Mesothelial cell of epicardium (in vitro differentiated cells): ENCODE results near the gene FTO. TPM values are rescaled to one million over a fixed set of nuclear protein-coding genes. Genes with fewer than 3 reads are reported as not detected.

ENCODE experiments used
- DNase-seq, 2 experiments: peaks; one replicate each; pipeline ENCODE4 v3.0.0; 2021; ENCODE audit warnings: low spot score in 2 of 2; ENCODE audit not compliant: unreplicated experiment in 2 of 2
- H3K27ac Mint-ChIP-seq: 2 replicates; pipeline ENCODE4 v1.8.0; 2021; ENCODE audit warnings: mixed read lengths
- H3K27me3 Mint-ChIP-seq: 2 replicates; pipeline ENCODE4 v1.8.0; 2021; ENCODE audit warnings: low read depth, mixed read lengths
- H3K36me3 Mint-ChIP-seq: 2 replicates; pipeline ENCODE4 v1.8.0; 2021; ENCODE audit warnings: mixed read lengths
- H3K4me1 Mint-ChIP-seq: 2 replicates; pipeline ENCODE4 v1.8.0; 2021; ENCODE audit warnings: mixed read lengths
- H3K4me3 Mint-ChIP-seq: 2 replicates; pipeline ENCODE4 v1.8.0; 2021; ENCODE audit warnings: mild to moderate bottlenecking, moderate library complexity, mixed read lengths
- H3K9me3 Mint-ChIP-seq: 2 replicates; pipeline ENCODE4 v1.8.0; 2021; ENCODE audit warnings: mixed read lengths
- total RNA-seq: library from RNA; stranded (reverse); gene quantifications from 3 replicates; pipeline ENCODE4 v1.2.1, GENCODE V29; 2021
- TF ChIP-seq, protein P1 (sequence below): fragments of 200-600 bp; sonication (generic); IDR thresholded peaks from one replicate; pipeline ENCODE4 v1.5.0; 2021; ENCODE audit warnings: antibody characterized with exemption; ENCODE audit not compliant: unreplicated experiment

The FTO gene
- total RNA-seq, 1 donor from 2014 or later: 103 TPM

- no peaks in the 10 kb centered on the region for H3K9me3 Mint-ChIP-seq
- no peak overlapping the region for H3K4me3 Mint-ChIP-seq
- peaks cover 2% of the 10 kb centered on the region for H3K36me3 Mint-ChIP-seq
- H3K27ac Mint-ChIP-seq: peak overlapping the region; percentile 92
- no peak for DNase-seq
- H3K27me3 Mint-ChIP-seq: no peaks in the 10 kb centered on the region
- H3K4me1 Mint-ChIP-seq: peaks cover 41% of the 10 kb centered on the region
- TF ChIP-seq, protein P1, sequence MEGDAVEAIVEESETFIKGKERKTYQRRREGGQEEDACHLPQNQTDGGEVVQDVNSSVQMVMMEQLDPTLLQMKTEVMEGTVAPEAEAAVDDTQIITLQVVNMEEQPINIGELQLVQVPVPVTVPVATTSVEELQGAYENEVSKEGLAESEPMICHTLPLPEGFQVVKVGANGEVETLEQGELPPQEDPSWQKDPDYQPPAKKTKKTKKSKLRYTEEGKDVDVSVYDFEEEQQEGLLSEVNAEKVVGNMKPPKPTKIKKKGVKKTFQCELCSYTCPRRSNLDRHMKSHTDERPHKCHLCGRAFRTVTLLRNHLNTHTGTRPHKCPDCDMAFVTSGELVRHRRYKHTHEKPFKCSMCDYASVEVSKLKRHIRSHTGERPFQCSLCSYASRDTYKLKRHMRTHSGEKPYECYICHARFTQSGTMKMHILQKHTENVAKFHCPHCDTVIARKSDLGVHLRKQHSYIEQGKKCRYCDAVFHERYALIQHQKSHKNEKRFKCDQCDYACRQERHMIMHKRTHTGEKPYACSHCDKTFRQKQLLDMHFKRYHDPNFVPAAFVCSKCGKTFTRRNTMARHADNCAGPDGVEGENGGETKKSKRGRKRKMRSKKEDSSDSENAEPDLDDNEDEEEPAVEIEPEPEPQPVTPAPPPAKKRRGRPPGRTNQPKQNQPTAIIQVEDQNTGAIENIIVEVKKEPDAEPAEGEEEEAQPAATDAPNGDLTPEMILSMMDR: no peak
Observed at GRCh38 chr16:53962041-53962440, 258.1 kb downstream of the FTO start.

- H3K27me3 Mint-ChIP-seq: no peaks in the 10 kb centered on the region
- H3K4me3 Mint-ChIP-seq: no peak overlapping the region
- peaks cover 52% of the 10 kb centered on the region for H3K4me1 Mint-ChIP-seq
- DNase-seq: no peak
- H3K36me3 Mint-ChIP-seq: peaks cover 1% of the 10 kb centered on the region
- TF ChIP-seq, protein P1: no peak
- no peaks in the 10 kb centered on the region for H3K9me3 Mint-ChIP-seq
- H3K27ac Mint-ChIP-seq: no peak overlapping the region
Observed at GRCh38 chr16:53964145-53964790, 260.3 kb downstream of the FTO start.

GRCh38 chr16:53966821-53967571, 263.0 kb downstream of the FTO start:
- Mint-ChIP-seq H3K36me3 (peaks cover 1% of the 10 kb centered on the region), H3K9me3 (no peaks in the 10 kb centered on the region), H3K4me1 (peaks cover 34% of the 10 kb centered on the region), H3K27ac (no peak overlapping the region), H3K27me3 (no peaks in the 10 kb centered on the region), H3K4me3 (no peak overlapping the region)
- DNase-seq: no peak
- TF ChIP-seq, protein P1: no peak

DNA sequence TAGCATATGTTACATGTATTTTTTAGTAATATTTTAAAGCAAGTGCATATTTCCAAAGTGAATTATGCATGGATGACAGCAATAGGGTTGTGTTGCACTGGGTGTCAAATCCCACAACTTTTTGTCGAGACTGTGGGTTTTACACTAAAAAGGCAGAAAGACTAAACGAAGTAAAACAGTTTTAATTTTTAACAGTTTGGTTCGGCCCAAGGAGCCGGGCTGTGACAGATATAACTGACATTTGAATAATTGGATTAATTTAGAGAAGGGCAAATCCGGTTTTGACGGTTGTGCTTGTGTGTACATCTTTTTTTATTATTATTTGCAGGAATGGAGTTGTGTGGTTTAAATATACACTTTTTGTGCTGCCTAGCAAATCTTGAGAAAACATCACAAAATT, 263.6 kb downstream of the FTO start:
- TF ChIP-seq, protein P1: no peak
- no peaks in the 10 kb centered on the region for H3K27me3 Mint-ChIP-seq
- peaks cover 1% of the 10 kb centered on the region for H3K36me3 Mint-ChIP-seq
- no peak for DNase-seq
- no peak overlapping the region for H3K27ac Mint-ChIP-seq
- peaks cover 28% of the 10 kb centered on the region for H3K4me1 Mint-ChIP-seq
- H3K9me3 Mint-ChIP-seq: no peaks in the 10 kb centered on the region
- no peak overlapping the region for H3K4me3 Mint-ChIP-seq

- TF ChIP-seq, protein P1: no peak
- no peak overlapping the region for H3K27ac Mint-ChIP-seq
Observed at GRCh38 chr16:53968454-53968853, 264.5 kb downstream of the FTO start.

More at GRCh38 chr16:53968454-53968853, 264.5 kb downstream of the FTO start:
- H3K27me3 Mint-ChIP-seq: no peaks in the 10 kb centered on the region
- H3K36me3 Mint-ChIP-seq: peaks cover 1% of the 10 kb centered on the region
- DNase-seq: no peak
- peaks cover 19% of the 10 kb centered on the region for H3K4me1 Mint-ChIP-seq
- H3K9me3 Mint-ChIP-seq: no peaks in the 10 kb centered on the region
- H3K4me3 Mint-ChIP-seq: no peak overlapping the region
